Epithelial cell of proximal tubule (primary cell): ENCODE results near the gene PIP5KL1. TPM values are rescaled to one million over a fixed set of nuclear protein-coding genes. Genes with fewer than 3 reads are reported as not detected.

Source experiments
- DNase-seq: peaks from one replicate; pipeline ENCODE4 v3.0.0-alpha.2; 2011; ENCODE audit warnings: low read depth
- H3K4me3 ChIP-seq: 2 replicates; pipeline ENCODE4 v1.5.1; 2011; ENCODE audit warnings: low read depth, mild to moderate bottlenecking, low read length
- total RNA-seq: library from RNA; depleted of rRNA; stranded (reverse); fragments of >200 nt; gene quantifications from 2 replicates; pipeline ENCODE4 v1.2.3, GENCODE V29; 2015
- TF ChIP-seq, protein P1 (sequence below): conservative IDR thresholded peaks from 2 replicates; pipeline ENCODE4 v1.5.1; 2012; ENCODE audit warnings: low read depth, mild to moderate bottlenecking, low read length

The PIP5KL1 gene
- total RNA-seq, 1 donor from 2014 or later = 6.9 TPM

DNA sequence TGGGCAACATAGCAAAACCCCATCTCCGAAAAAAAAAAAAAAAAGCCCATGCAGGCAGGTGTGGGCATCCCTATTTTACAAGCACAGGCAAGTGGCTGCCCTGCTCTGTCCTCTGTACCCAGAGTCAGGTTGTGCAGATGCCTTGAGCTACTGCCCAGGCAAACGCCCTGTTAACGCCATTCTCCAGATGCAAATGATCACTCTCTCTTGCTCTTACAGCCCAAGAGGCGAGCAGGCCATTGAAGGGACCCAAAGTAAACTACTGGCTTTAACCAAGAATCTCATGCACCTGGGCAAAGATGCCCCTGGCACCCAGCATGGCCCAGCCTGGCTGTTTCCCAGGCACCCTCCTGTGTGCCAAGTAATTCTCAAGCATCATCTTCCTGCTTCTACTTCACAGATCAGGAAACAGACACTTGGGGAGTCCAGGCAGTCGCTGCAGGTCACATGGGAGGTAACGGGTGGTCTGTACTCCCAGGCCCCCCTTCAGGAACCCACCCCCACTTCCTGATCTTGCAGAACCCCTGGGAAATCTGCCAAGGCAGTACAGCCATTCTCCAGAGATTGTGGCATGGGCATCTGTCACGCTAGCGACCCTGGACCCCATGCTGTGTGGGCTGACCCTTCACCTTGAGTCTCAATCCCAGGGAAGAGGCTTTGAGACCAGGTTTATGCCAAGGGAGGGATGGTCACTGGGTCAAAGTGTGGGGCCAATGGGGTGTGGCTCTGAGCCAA, 36.0 kb upstream of the PIP5KL1 start:
- no peak overlapping the region for H3K4me3 ChIP-seq
- TF ChIP-seq, protein P1, sequence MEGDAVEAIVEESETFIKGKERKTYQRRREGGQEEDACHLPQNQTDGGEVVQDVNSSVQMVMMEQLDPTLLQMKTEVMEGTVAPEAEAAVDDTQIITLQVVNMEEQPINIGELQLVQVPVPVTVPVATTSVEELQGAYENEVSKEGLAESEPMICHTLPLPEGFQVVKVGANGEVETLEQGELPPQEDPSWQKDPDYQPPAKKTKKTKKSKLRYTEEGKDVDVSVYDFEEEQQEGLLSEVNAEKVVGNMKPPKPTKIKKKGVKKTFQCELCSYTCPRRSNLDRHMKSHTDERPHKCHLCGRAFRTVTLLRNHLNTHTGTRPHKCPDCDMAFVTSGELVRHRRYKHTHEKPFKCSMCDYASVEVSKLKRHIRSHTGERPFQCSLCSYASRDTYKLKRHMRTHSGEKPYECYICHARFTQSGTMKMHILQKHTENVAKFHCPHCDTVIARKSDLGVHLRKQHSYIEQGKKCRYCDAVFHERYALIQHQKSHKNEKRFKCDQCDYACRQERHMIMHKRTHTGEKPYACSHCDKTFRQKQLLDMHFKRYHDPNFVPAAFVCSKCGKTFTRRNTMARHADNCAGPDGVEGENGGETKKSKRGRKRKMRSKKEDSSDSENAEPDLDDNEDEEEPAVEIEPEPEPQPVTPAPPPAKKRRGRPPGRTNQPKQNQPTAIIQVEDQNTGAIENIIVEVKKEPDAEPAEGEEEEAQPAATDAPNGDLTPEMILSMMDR = no peak
- DNase-seq = no peak

GRCh38 chr9:127965953-127966352, 35.4 kb upstream of the PIP5KL1 start:
- TF ChIP-seq, protein P1 = no peak
- no peak for DNase-seq
- no peak overlapping the region for H3K4me3 ChIP-seq

DNA sequence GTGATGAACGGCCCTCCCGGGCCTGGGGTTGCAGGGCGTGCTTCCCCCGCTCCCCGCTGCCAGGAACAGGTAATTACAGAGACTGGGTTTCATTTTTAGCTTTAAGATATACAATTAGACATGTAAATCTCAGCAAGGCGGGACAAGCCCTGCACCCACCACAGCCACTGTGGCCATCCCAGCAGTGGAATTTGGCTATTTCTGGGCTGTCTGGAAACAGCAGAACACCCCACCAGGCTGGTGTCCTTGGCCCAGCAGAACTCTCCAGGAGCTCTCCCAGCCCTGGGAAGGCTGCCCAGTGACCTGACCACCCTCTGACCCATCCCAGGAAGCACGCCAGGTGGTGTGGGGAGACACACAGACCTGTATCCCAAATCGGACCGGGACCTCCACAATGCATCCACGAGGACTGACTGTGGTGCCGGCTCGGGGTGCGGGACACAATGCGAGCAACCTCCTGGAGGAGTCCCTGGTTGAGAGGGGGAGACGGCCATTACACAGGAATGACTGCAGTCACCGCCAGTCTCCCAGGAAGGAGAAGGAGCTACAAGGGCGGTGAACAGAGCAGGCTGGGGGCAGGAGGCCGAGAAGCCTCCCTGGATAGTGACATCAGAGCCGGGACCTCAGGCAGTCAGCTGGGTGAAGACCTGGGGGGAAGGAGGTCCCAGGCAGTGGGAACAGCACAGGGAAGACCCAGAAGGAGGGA, 32.9 kb upstream of the PIP5KL1 start:
- TF ChIP-seq, protein P1 = no peak
- DNase-seq = no peak
- H3K4me3 ChIP-seq = no peak overlapping the region

DNA sequence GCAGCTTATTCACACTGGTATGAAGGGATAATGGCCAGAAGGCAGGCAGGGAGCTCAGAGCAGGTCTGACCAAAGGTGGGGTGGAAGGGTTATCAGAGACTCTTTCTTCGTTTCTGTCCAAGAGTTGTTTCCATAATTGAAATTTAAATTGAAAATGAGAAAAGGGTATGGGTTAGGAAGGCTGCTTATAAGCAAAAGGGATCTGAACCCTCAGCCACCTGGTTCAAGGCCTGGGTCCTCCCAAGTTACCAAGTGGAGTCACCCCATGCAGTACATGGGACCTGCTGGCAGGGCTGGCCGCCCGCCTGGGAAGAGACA, 32.4 kb upstream of the PIP5KL1 start:
- DNase-seq = no peak
- TF ChIP-seq, protein P1 = no peak
- H3K4me3 ChIP-seq = no peak overlapping the region

DNA sequence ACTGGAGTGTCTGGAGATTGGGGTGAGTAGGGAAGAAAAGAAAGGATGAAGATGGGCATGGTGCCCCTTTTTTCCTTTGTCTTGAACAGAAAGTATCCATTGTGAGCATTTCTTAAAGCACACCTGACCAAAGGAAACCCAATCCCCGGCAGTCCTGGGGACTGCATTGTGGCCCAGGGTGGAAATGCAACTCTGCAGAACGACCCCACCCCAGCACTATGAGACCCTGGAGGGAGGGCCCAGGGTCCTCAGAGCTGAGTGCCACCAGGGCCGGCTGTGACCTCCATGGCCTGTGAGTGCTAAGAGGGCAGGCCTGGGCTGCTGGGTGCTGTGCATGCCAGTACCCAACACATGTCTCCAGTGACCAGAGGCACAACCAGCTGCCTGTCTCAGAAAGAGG, 31.7 kb upstream of the PIP5KL1 start:
- no peak overlapping the region for H3K4me3 ChIP-seq
- TF ChIP-seq, protein P1 = no peak
- DNase-seq = no peak

GRCh38 chr9:127961613-127962155, 31.1 kb upstream of the PIP5KL1 start:
- DNase-seq = no peak
- no peak overlapping the region for H3K4me3 ChIP-seq
- TF ChIP-seq, protein P1 = no peak

- H3K4me3 ChIP-seq = no peak overlapping the region
- no peak for DNase-seq
- TF ChIP-seq, protein P1 = no peak
These were observed 30.5 kb upstream of the PIP5KL1 start for GRCh38 chr9:127961155-127961490.
